MM.1S (cell line): Measurements from ENCODE around the gene C19orf44.
"Not testable (repeated sequence)": the region's sequence is repeated elsewhere in the genome, so short reads cannot be mapped to it uniquely, and the experiment has no call there.

Experiments used
- DNase-seq: peaks from one replicate; pipeline ENCODE4 v3.0.0-alpha.2; 2015
- H2AFZ ChIP-seq: fragments of 300-600 bp; sonication (generic); 2 replicates; pipeline ENCODE4 v1.6.0; 2016; ENCODE audit warnings: antibody characterized with exemption, low read length
- H3F3A ChIP-seq: fragments of 300-600 bp; sonication (generic); 2 replicates; pipeline ENCODE4 v1.6.1; 2016; ENCODE audit warnings: mild to moderate bottlenecking, antibody characterized with exemption, low read length, moderate library complexity, mixed read lengths; ENCODE audit not compliant: insufficient read depth
- H3K27ac ChIP-seq: fragments of 300-600 bp; sonication (generic); 2 replicates; pipeline ENCODE4 v1.5.1; 2016; ENCODE audit warnings: mild to moderate bottlenecking, low read length
- H3K27me3 ChIP-seq: fragments of 300-600 bp; sonication (generic); replicated peaks from 2 replicates; pipeline ENCODE4 v1.6.0; 2016; ENCODE audit warnings: low read length; ENCODE audit not compliant: insufficient read depth
- H3K36me3 ChIP-seq: fragments of 300-600 bp; sonication (generic); replicated peaks from 2 replicates; pipeline ENCODE4 v1.6.1; 2016; ENCODE audit warnings: mild to moderate bottlenecking, low read length, mixed read lengths; ENCODE audit not compliant: insufficient read depth
- H3K4me1 ChIP-seq: fragments of 300-600 bp; sonication (generic); 2 replicates; pipeline ENCODE4 v1.6.1; 2016; ENCODE audit warnings: low read length, mixed read lengths
- H3K4me2 ChIP-seq: fragments of 300-600 bp; sonication (generic); 2 replicates; pipeline ENCODE4 v1.6.0; 2016; ENCODE audit warnings: low read depth, low read length
- H3K4me3 ChIP-seq: fragments of 300-600 bp; sonication (generic); 2 replicates; pipeline ENCODE4 v1.5.1; 2016; ENCODE audit warnings: low read length, mixed read lengths
- H3K79me2 ChIP-seq: fragments of 300-600 bp; sonication (generic); 2 replicates; pipeline ENCODE4 v1.6.1; 2016; ENCODE audit warnings: mixed run types, low read length, mixed read lengths
- H3K9ac ChIP-seq: fragments of 300-600 bp; sonication (generic); 2 replicates; pipeline ENCODE4 v1.6.1; 2016; ENCODE audit warnings: low read length, mixed read lengths
- H3K9me2 ChIP-seq: fragments of 300-600 bp; sonication (generic); replicated peaks from 2 replicates; pipeline ENCODE4 v1.6.1; 2016; ENCODE audit warnings: mild to moderate bottlenecking, low read length, mixed read lengths; ENCODE audit not compliant: insufficient read depth
- H3K9me3 ChIP-seq: fragments of 300-600 bp; sonication (generic); replicated peaks from 2 replicates; pipeline ENCODE4 v1.6.1; 2016; ENCODE audit warnings: mild to moderate bottlenecking, low read length, mixed read lengths; ENCODE audit not compliant: insufficient read depth
- H4K20me1 ChIP-seq: fragments of 300-600 bp; sonication (generic); 2 replicates; pipeline ENCODE4 v1.6.1; 2016; ENCODE audit warnings: mild to moderate bottlenecking, low read length, moderate library complexity, mixed read lengths; ENCODE audit not compliant: insufficient read depth
- EZH2 ChIP-seq: fragments of 300-600 bp; sonication (generic); optimal IDR thresholded peaks from 2 replicates; pipeline ENCODE3; 2017; ENCODE audit warnings: low read depth, mild to moderate bottlenecking, antibody characterized with exemption, low read length, mixed read lengths
- EZH2phosphoT487 ChIP-seq: fragments of 300-600 bp; sonication (generic); IDR thresholded peaks from 2 replicates; pipeline ENCODE4 v1.6.1; 2018; ENCODE audit warnings: antibody characterized with exemption, low read length
- TF ChIP-seq, protein P1 (sequence below): fragments of 300-600 bp; sonication (generic); IDR thresholded peaks from 2 replicates; pipeline ENCODE4 v1.5.1; 2016; ENCODE audit warnings: antibody characterized with exemption, low read length, mixed read lengths

C19orf44 gene

GRCh38 chr19:16544473-16545231 lies 48.5 kb downstream of the C19orf44 start:
- no peak for DNase-seq
- H3K9ac ChIP-seq: no peak overlapping the region
- H3K27ac ChIP-seq: no peak overlapping the region
- 0 out of 2 replicates have a peak, but pooled peaks cover 3% of the 10 kb centered on the region for H3K36me3 ChIP-seq
- no peak overlapping the region for H3K4me2 ChIP-seq
- no peak overlapping the region for H2AFZ ChIP-seq
- no peak overlapping the region for H3K4me3 ChIP-seq
- no peaks in the 10 kb centered on the region for H3K27me3 ChIP-seq
- peaks cover 8% of the 10 kb centered on the region for H3K4me1 ChIP-seq
- H3F3A ChIP-seq: no peaks in the 10 kb centered on the region; the same call in 1 of the 2 replicates
- H3K79me2 ChIP-seq: peaks cover 51% of the 10 kb centered on the region
- TF ChIP-seq, protein P1, sequence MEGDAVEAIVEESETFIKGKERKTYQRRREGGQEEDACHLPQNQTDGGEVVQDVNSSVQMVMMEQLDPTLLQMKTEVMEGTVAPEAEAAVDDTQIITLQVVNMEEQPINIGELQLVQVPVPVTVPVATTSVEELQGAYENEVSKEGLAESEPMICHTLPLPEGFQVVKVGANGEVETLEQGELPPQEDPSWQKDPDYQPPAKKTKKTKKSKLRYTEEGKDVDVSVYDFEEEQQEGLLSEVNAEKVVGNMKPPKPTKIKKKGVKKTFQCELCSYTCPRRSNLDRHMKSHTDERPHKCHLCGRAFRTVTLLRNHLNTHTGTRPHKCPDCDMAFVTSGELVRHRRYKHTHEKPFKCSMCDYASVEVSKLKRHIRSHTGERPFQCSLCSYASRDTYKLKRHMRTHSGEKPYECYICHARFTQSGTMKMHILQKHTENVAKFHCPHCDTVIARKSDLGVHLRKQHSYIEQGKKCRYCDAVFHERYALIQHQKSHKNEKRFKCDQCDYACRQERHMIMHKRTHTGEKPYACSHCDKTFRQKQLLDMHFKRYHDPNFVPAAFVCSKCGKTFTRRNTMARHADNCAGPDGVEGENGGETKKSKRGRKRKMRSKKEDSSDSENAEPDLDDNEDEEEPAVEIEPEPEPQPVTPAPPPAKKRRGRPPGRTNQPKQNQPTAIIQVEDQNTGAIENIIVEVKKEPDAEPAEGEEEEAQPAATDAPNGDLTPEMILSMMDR: no peak
- TF ChIP-seq EZH2phosphoT487: no peak
- TF ChIP-seq EZH2: no peak
- 0 out of 2 replicates have a peak, but pooled peaks cover under 1% of the 10 kb centered on the region for H4K20me1 ChIP-seq
- no peaks in the 10 kb centered on the region for H3K9me3 ChIP-seq
- no peaks in the 10 kb centered on the region for H3K9me2 ChIP-seq

DNA sequence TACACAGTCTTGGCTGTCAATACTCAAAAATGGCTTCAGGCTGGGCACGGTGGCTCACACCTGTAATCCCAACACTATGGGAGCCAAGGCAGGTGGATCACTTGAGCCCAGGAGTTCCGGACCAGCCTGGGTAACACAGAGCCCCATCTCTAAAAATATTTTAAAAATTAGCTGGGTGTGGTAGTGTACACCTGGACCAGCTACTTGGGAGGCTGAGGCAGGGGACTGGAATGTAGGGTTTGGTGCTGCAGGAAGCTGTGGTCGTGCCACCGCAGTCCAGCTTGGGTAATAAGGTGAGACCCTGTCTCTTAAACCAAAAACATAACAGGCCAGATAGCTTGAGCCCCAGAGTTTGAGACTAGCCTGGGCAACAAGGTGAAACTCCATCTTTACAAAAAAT lies 52.8 kb downstream of the C19orf44 start:
- no peak overlapping the region for H3K4me2 ChIP-seq
- no peak overlapping the region for H3K4me3 ChIP-seq
- H3K27me3 ChIP-seq: no peaks in the 10 kb centered on the region
- no peak overlapping the region for H2AFZ ChIP-seq
- no peak for DNase-seq
- H3K9ac ChIP-seq: no peak overlapping the region
- no peaks in the 10 kb centered on the region for H4K20me1 ChIP-seq
- H3F3A ChIP-seq: no peaks in the 10 kb centered on the region
- peaks cover 22% of the 10 kb centered on the region for H3K79me2 ChIP-seq
- H3K9me2 ChIP-seq: no peaks in the 10 kb centered on the region
- H3K36me3 ChIP-seq: peaks cover 2% of the 10 kb centered on the region; the same call in 1 of the 2 replicates
- TF ChIP-seq, protein P1: no peak
- H3K27ac ChIP-seq: no peak overlapping the region
- no peaks in the 10 kb centered on the region; the same call in 1 of the 2 replicates for H3K4me1 ChIP-seq
- H3K9me3 ChIP-seq: no peaks in the 10 kb centered on the region

- H3K4me3 ChIP-seq, H4K20me1 ChIP-seq, H2AFZ ChIP-seq, H3K9me2 ChIP-seq, DNase-seq, H3K4me1 ChIP-seq, H3K27ac ChIP-seq, H3K36me3 ChIP-seq, H3K27me3 ChIP-seq, H3K4me2 ChIP-seq, H3K9me3 ChIP-seq, H3K9ac ChIP-seq, H3F3A ChIP-seq: not testable (repeated sequence)
- peaks cover 16% of the 10 kb centered on the region for H3K79me2 ChIP-seq
Measured at GRCh38 chr19:16551902-16552301, 55.7 kb downstream of the C19orf44 start.

DNA sequence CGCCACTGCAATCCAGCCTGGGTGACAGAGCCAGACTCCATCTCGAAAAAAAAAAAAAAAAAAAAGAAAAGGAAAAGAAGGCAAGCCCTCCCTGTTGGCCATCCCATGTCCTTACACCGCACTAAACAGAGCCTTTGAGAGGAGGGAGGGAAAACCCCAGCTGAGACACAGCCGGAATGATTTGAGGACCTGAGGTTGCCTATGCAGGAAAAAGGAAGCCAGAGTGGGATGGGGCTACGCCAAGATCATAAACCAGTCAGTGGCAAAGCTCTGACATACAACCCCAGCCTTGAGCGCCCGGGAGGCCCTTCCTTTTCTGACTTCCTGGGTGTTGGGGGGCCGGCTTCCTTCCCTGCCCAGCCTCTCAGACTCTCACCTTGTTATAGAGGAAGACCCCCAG lies 58.6 kb downstream of the C19orf44 start:
- Histone ChIP-seq H3K27ac (no peak overlapping the region), H3K36me3 (peaks cover 2% of the 10 kb centered on the region; the same call in 1 of the 2 replicates), H3K4me1 (no peaks in the 10 kb centered on the region), H3K9me2 (no peaks in the 10 kb centered on the region), H3K4me3 (no peak overlapping the region), H3F3A (no peaks in the 10 kb centered on the region), H4K20me1 (no peaks in the 10 kb centered on the region), H3K9me3 (no peaks in the 10 kb centered on the region), H3K9ac (no peak overlapping the region), H2AFZ (no peak overlapping the region), H3K79me2 (peaks cover 20% of the 10 kb centered on the region), H3K27me3 (no peaks in the 10 kb centered on the region), H3K4me2 (no peak overlapping the region)
- no peak for DNase-seq
- TF ChIP-seq, protein P1: no peak
- TF ChIP-seq EZH2: no peak
- TF ChIP-seq EZH2phosphoT487: no peak
